G401.6 (cell line): ENCODE data around the gene CCDC144A.
"Not testable (repeated sequence)": the region's sequence is repeated elsewhere in the genome, so short reads cannot be mapped to it uniquely, and the experiment has no call there.

Experiments used
- FAIRE-seq: peaks from 2 replicates; lab custom pipeline; 2012; peaks lifted over from hg19 to GRCh38; lab: Jason Lieb, UNC

Gene CCDC144A

DNA sequence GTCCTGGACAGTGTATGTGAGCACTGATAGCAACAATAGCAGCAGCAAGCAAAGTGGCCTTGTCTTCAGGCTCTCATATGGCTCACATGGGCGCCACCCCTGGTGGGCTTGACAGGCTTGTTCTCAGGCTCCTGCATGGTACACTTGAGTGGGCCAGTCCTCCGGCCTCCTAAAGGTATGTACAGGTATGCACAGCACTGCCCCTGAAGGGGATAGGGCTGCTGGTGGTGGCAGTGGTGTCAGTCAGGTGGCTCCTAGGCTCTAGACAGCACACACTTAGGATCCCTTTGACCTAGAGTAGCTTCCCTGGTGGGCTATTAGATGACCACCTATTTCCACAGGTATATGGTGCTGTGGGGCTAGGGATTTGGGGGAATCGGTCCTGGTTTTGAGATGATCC is 67.5 kb downstream of the CCDC144A start:
- not testable (repeated sequence) for FAIRE-seq

DNA sequence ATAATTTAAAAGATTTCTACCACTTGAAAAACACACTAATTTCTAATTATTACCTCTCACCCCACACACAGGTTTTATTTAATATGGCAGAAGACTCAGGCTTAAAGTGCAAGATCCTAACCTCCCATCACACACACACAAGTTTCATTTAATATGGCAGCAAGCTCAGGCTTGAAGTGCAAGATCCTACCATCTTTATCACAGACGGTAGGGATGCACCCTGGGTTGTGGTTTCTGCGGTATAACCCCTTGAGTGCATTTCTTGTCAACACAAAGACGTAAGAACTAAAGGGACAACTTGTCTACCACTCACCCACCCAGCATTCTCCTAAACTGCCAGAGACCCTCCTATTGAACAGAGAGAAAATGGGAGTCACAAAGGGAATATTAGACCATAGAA is 68.1 kb downstream of the CCDC144A start:
- FAIRE-seq, result not testable (repeated sequence)

DNA sequence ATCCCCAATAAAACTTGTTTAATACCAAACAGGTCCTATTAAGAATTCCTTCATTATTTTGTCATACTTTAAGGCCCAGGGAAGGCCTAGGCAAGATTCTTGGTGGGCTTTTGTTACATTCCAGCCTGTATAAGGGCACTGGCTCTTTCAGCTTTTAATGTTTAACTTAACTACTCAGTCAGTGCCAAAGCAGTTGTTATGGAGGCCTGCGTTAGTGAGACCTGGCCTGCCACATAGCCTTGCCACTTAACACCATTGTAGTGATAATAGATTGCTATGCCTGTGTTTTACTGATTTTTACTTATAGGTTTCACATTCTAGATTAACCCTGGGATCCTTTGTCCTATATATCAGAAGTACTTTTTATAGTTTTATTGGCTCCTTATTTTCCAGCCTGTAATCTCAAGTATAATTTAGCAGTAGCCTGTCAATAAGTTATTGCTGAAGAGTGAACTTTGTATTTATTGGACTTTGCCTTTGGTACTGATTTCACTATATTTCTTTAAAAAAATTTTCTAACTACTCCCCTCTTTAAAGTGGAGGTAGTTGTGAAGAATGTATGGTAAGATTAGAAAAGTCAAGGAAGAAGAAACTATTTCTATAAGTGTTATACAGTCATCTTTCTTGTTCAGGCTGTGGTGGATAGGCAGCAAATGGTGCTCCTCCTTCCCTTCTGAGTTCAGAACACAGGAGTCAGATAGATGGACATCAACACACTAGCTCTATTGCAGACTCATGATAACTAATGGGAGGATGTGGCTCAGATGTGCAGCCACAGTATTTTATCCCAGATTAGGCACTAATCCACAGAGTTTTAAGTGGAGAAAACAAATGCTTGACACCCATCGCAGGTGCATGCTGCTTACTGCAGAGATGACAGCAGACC is 78.5 kb downstream of the CCDC144A start:
- not testable (repeated sequence) for FAIRE-seq

DNA sequence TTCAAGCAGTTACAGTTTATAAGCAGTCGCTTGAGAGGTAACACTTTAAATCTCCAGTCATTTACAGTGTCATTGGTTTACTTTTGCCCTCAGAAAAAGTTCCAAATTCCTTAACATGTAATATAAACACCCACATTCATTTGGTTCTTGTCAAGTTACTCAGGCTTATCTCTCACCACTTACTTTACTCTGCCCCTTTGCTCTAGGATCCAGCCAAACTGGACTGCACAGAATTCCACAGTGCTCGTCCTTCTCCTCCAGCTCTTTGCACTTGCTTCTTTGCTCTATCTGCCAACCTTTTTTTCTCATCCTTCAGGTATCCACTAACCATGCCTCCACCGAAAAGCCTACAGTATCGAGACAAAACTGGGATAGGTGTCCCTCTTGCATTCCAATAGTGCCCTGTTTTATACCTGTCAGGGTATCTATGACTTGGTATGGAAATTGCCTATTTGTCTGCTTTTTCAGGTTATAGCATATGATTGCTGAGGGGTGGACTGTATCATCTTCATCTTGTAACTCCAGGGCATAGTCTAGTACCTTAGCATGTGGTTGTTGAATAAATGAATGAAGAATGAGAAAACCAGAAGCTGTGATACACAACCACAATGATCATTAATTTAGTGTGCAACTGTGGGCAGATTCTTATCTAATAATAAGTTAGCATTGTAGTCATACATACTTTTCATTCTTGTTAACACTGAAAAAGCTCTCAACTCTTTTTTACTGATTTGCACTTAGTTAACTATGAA is 82.5 kb downstream of the CCDC144A start:
- FAIRE-seq, result not testable (repeated sequence)

DNA sequence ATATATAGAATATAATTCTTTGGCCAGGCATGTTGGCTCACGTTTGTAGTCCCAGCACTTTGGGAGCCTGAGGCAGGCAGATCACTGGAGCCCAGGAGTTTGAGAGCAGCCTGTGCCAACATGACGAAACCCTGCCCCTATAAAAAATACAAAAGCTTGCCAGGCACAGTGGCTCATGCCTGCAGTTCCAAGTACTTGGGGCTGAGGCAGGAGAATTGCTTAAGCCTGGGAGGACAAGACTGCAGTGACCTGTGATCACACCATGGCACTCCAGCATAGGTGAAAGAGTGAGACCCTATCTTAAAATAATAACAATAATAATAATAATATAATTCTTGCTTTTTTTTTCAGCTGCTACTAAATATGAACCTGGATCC is 83.1 kb downstream of the CCDC144A start:
- not testable (repeated sequence) for FAIRE-seq

DNA sequence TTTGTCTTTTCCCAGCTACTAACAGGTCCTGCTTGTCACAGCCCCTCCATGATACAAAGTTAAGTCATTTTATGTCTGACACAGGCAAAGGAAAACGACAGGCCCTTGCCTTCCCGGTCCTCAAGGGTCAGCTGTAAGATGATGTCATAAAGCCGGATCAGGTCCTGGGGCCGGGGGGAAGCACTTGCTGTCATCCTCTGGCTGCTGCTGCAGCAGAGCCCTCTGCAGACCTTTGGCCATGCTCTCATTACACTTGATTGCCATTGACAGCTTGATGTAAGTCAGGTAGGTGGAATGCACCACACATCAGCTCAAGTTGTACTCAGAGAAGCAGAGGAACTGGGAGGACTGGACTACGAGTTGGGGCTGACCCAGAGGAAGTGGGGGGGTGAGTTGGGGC is 97.8 kb downstream of the CCDC144A start:
- FAIRE-seq, result not testable (repeated sequence)

DNA sequence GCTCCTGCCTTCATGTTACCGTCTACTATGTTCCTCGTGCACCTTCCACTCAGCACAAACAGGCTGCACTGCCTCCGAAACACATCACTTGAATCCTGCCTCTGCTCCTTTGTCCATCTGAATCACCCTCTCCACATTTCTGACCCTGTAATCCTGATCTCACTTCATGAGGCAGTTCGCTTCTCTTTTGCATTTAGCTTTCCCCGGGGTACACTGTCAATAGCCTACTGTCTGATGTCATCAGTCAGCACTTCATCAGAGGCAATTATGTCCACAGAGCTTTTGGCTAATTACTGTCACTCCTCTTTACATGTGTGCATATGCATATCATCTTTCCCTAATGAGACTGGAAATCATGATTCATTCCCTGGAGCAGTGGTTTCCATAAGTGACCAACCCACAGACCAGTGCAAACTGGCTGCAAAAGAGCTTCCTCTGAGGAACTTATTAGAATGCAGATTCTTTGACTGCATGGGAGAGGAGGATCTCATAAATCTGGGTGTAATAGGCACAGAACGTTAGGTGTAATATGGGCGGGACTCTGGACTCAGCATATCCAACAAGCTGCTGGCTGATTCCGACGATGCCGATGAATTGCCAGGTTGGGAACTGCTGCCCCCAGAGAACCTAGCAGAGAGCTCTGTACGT is 99.0 kb downstream of the CCDC144A start:
- FAIRE-seq, result not testable (repeated sequence)

DNA sequence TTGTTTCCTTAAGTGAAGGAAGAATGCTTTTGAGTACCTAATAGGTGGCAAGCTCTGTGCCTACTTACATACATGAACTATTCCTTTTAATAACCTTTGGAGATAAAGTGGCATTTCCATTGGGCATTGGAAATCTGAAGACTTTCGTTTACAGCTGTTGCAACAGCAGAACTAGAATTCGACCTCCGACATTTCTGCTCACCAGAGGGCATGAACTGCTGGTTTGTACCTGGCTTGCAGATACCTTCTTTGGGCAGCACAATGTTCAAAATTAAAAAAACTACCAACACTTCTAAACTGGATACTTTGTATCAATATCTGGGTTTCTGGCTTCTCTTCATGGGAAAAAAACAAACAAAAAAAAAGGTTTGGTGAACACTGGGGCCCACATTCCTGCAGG is 99.6 kb downstream of the CCDC144A start:
- FAIRE-seq, result not testable (repeated sequence)

DNA sequence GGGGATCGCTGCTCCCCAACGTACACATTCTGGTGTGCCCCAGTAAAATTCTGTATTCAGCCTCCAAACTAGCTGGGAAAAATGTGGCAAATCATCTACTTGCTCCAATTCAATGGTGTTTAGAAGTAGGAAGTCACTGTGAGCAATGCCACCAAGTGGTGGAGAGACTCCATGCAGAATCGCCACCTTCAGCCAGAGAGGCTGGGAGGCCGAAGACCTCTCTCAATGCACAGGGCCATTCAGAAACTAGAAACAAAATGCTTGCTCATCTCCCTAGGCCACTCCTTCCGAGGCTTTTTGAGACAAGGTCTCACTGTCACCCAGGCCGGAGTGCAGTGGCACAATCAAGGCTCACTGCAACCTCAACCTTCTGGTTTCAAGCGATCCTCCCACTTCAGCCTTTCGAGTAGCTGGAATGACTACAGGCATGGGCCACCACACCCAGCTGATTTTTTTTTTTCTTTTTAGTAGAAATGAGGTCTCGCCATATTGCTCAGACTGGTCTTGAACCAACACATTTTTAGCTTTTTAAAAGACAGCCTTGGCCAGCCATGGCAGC is 100.4 kb downstream of the CCDC144A start:
- FAIRE-seq, result not testable (repeated sequence)

DNA sequence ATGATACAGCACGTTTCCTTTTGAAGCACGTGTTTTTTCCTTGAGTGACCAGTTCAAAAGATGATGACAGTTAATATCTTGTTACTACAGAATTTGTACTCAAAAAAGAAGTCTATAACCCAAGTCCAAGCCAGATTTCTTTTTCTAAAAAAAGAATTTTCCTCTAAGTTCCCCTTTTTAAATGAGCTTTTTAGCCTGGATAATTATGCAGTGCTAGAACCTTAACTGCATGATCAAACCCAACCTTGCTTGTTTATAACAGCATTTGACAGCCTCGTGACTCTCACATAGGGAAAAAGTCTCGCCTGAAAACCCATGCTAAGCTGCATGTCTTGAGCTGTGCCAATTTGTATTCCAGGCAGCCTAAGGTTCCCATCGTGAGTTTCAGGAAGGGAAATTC is 104.2 kb downstream of the CCDC144A start:
- FAIRE-seq, result not testable (repeated sequence)

DNA sequence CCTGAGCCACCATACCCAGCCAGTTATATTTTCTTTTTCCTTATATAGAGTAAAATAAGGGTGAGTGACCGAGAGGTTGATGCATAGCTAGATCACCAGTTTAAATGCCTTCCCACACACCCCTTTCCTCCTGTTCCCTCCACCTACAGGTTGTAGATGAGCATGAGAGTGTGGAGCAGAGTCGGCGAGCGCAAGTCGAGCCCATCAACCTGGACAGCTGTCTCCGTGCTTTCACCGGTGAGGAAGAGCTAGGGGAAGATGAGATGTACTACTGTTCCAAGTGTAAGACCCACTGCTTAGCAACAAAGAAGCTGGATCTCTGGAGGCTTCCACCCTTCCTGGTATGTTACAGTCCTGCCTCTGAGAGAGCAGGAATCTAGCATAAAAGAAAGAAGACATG is 105.9 kb downstream of the CCDC144A start:
- not testable (repeated sequence) for FAIRE-seq

DNA sequence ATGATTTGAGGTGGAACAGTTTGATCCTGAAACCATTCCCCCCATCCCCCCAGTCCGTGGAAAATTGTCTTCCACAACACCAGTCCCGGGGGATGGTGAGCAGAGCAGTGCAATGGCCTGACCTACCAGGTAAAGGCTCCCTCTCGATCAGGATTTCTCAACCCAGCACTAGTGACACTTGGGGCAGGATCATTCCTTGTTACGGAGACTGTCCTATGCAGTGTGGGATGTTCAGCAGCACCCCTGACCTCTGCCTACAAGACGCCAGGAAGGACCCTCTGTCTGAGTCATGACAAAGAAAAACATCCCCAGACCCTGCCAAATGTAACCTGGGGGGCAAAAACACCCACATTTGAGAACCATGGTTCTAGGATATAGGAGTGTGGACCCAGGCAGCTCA is 114.8 kb downstream of the CCDC144A start:
- FAIRE-seq, result not testable (repeated sequence)

DNA sequence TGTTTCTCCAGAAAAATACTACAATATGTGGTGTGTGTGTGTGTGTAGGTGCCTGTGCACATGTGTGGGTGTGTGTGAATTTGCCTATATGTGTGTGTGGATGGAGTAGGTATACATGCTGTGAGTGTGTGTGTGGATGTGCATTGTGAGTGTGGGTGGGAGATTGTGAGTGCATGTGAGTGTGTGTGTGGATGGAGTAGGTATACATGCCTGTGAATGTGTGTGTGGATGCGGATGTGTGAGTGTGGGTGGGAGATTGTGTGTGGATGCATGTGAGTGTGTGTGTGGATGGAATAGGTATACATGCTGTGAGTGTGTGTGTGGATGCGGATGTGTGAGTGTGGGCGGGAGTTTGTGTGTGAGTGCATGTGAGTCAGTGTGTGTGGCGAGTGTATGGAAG is 116.6 kb downstream of the CCDC144A start:
- FAIRE-seq, result not testable (repeated sequence)

DNA sequence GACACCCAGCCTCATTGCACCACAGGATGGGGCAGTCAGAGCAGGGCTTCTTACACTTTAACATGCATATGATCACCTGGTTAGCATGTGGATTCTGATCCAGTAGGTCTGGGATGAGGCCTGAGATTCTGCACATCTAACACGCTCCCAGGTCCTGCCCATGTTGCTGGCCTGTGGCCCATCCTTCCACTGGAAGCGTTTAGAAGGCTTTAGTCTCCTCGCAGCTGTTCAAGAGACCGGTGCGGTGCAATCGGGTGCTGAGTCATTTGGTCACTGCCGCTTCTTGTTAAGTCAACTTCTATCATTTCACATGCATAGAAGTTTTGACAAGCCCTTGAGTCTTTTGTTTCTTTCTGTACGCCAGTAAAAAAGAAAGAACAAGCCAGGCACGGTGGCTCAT is 117.6 kb downstream of the CCDC144A start:
- not testable (repeated sequence) for FAIRE-seq

DNA sequence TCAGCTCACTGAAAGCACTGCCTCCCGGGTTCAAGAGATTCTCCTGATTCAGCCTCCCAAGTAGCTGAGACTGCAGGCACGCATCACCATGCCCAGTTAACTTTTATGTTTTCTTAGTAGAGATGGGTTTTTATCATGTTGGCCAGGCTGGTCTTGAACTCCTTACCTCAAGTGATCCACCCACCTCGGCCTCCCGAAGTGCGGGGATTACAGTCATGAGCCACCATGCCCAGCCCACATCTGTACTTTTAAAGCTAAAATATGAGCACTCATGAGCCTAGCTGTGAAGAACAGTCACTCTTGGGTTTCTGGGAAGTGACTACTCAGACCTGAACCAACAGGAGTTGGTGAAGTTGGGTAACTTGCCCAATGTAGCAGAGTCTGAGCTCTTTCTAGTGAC is 120.2 kb downstream of the CCDC144A start:
- FAIRE-seq, result not testable (repeated sequence)

DNA sequence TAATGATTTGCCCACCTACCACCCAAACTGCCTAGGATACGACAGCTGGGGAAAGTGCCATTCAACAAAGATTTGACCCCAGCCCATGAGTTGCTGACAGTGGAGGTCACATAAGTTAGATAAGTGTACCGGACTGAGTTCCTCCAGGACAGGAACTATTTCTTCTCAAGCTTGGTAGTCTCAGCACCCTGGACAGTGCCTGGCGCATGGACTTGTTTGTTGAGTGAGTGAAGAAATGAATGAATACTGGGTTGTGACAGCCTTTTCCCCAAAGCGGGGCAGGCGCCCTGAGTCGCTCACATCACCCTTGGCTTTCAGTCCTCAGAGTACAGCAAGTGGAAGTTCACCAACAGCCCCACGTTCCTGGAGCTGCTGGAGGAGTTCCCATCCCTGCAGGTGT is 122.1 kb downstream of the CCDC144A start:
- FAIRE-seq, result not testable (repeated sequence)

DNA sequence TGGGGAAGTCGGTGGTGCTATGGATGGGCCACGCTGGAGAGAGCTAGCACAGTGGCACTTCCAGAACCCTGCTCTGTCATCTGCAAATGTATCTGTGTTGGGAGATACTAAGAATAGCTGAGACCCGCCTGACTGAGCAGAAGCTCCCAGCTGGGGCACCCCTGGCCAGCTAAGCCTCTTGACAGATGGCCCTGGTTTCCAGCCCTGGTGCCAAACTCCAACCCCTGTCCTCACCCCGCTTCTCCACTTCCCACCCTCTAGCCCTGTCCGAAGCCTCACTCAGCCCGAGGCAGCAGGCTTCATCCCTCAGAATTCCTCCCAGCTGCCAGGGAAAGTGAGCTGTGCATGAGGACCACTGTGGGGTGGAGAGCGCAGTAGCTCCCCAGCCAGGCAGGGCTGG is 124.4 kb downstream of the CCDC144A start:
- no peak for FAIRE-seq

DNA sequence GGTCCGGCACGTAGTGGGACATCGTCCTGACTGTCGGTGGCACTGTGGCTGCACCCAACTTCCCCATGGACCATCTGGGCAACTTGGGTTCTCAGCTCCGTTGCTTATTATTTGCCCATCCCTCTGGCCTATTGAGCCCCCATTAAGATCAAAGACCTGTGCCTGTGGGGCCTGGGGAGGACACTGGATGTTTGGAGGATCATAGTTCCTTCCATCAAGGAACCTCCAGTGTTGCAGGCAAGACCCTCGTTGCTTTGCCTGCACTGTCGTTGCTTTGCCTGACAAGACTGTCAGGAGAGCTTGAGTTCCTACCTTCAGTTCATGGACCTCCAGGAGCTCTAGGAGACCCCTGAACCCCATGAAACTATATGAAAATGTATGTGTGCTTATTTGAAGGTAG is 127.2 kb downstream of the CCDC144A start:
- no peak for FAIRE-seq

DNA sequence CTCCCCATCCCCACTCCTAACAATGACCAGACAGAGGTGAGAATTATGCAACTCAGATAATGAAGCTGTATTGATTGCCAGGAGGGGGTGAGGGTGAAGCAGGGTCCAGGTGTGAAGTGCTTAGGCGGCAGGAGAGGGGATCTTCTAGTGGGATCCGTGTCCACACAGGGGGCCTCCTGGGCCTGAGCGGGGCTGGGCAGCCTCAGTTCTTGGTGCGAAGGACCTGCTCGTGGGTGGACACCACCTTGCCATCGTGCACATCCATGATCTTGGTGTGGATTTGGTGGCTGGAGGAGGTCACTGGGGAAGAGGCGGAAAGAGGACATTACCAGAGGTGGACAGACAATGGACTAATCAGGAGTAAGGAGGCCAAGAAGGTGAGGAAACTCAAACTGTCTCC is 127.9 kb downstream of the CCDC144A start:
- not testable (repeated sequence) for FAIRE-seq

DNA sequence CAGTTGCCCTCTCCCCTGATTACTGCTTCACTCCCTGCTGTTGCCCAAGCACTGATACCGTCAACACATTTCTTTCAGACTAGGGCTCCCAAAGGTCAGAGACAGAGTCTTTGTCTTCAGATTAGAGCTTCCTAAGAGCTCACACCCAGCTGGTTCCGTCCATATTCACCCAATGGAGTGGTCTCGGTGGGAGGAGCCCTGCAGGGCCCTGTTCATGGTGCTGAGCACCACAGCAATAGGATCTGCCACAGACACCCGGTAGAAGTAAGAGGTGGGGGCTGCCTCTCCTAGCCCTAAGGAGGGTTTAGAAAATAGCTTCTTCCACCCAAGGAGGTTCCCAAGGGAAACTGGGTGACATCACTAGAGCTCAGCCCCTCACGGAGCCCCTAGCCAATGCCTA is 128.3 kb downstream of the CCDC144A start:
- no peak for FAIRE-seq

DNA sequence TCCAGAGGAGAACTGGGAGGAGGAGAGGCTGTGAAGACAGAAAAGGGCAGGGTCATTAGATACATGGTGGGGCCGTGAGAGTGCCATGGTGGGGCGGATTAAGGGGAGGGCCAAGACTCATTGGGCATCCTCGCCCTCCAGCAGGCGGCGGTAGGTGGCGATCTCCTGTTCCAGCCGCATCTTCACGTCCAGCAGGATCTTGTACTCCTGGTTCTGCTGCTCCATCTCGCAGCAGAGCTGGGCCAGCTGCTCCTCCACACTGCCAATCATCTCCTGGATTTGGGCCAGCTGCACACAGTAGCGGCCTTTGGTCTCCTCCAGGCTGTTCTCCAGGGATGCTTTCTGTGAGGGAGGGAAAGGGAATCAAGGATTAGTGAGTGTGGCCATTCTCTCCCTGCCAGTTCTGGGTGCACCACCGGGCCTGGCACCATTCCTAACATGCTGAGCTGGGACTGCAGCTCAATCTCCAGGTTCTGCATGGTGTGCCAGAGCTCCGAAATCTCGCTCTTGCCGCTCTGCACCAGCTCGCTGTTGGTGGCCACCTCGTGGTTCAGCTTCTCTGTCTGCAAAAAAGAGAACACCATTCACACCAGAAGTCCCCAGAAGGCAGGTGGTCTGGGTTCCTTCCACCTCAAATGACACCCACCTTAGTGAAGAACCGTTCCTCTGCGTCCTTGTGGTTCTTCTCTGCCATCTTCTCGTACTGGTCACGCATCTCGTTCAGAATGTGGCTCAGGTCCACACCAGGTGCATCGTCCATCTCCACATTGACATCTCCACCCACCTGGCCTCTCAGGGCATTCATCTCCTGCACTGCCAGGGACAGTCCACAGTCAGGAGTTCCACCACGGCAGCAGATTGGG is 129.0 kb downstream of the CCDC144A start:
- FAIRE-seq, result no peak
